Osteocyte (in vitro differentiated cells): ENCODE measurements around the gene BHLHA15. TPM values are rescaled to one million over a fixed set of nuclear protein-coding genes. Genes with fewer than 3 reads are reported as not detected.

Experiments
- DNase-seq: peaks from one replicate; pipeline ENCODE4 v3.0.0; 2021; ENCODE audit warnings: mixed read lengths; ENCODE audit not compliant: unreplicated experiment; ENCODE audit errors: extremely low spot score
- H3K27ac Mint-ChIP-seq: one replicate; pipeline ENCODE4 v1.8.0; 2021; ENCODE audit warnings: mild to moderate bottlenecking, mixed read lengths; ENCODE audit not compliant: unreplicated experiment
- H3K27me3 Mint-ChIP-seq: one replicate; pipeline ENCODE4 v1.8.0; 2021; ENCODE audit warnings: mixed read lengths; ENCODE audit not compliant: unreplicated experiment
- H3K36me3 Mint-ChIP-seq: one replicate; pipeline ENCODE4 v1.8.0; 2021; ENCODE audit warnings: mixed read lengths; ENCODE audit not compliant: unreplicated experiment
- H3K4me1 Mint-ChIP-seq: one replicate; pipeline ENCODE4 v1.8.0; 2021; ENCODE audit warnings: mixed read lengths; ENCODE audit not compliant: unreplicated experiment
- H3K4me3 Mint-ChIP-seq: one replicate; pipeline ENCODE4 v1.8.0; 2021; ENCODE audit warnings: mild to moderate bottlenecking, moderate library complexity, mixed read lengths; ENCODE audit not compliant: unreplicated experiment
- H3K9me3 Mint-ChIP-seq: one replicate; pipeline ENCODE4 v1.8.0; 2021; ENCODE audit warnings: mixed read lengths; ENCODE audit not compliant: unreplicated experiment
- CTCF ChIP-seq: fragments of 200-600 bp; sonication (generic); IDR thresholded peaks from 2 replicates; pipeline ENCODE4 v1.5.0; 2021; ENCODE audit warnings: antibody characterized with exemption, mild to moderate bottlenecking, moderate library complexity
- total RNA-seq: library from RNA; stranded (reverse); gene quantifications from 2 replicates; pipeline ENCODE4 v1.2.1, GENCODE V29; 2021

The BHLHA15 gene
- total RNA-seq, 1 donor from 2014 or later, result not detected

- no peak overlapping the region for H3K4me3 Mint-ChIP-seq
- no peak overlapping the region for H3K27ac Mint-ChIP-seq
- TF ChIP-seq CTCF, result peak; percentile 68
- no peaks in the 10 kb centered on the region for H3K27me3 Mint-ChIP-seq
- H3K9me3 Mint-ChIP-seq, result no peaks in the 10 kb centered on the region
- peaks cover 1% of the 10 kb centered on the region for H3K4me1 Mint-ChIP-seq
- DNase-seq, result no peak
- H3K36me3 Mint-ChIP-seq, result no peaks in the 10 kb centered on the region
Observed at GRCh38 chr7:98165827-98166667, 45.2 kb upstream of the BHLHA15 start.

- no peaks in the 10 kb centered on the region for H3K27me3 Mint-ChIP-seq
- no peak for TF ChIP-seq CTCF
- no peak for DNase-seq
- H3K4me1 Mint-ChIP-seq, result peaks cover 1% of the 10 kb centered on the region
- H3K36me3 Mint-ChIP-seq, result peaks cover 3% of the 10 kb centered on the region
- no peak overlapping the region for H3K27ac Mint-ChIP-seq
- no peak overlapping the region for H3K4me3 Mint-ChIP-seq
- H3K9me3 Mint-ChIP-seq, result no peaks in the 10 kb centered on the region
Observed at GRCh38 chr7:98166668-98166970, 44.6 kb upstream of the BHLHA15 start.

- TF ChIP-seq CTCF, result no peak
- Mint-ChIP-seq H3K4me3 (no peak overlapping the region), H3K9me3 (no peaks in the 10 kb centered on the region), H3K27me3 (no peaks in the 10 kb centered on the region), H3K36me3 (peaks cover 6% of the 10 kb centered on the region), H3K27ac (no peak overlapping the region), H3K4me1 (peaks cover 1% of the 10 kb centered on the region)
- DNase-seq, result no peak
Observed at GRCh38 chr7:98167653-98168052, 43.6 kb upstream of the BHLHA15 start.

GRCh38 chr7:98168181-98168903 is 42.9 kb upstream of the BHLHA15 start:
- Mint-ChIP-seq H3K36me3 (peaks cover 6% of the 10 kb centered on the region), H3K4me1 (peaks cover 1% of the 10 kb centered on the region), H3K4me3 (no peak overlapping the region), H3K27me3 (no peaks in the 10 kb centered on the region), H3K9me3 (no peaks in the 10 kb centered on the region), H3K27ac (no peak overlapping the region)
- TF ChIP-seq CTCF, result peak; percentile 90
- no peak for DNase-seq

- no peak for DNase-seq
- H3K27ac Mint-ChIP-seq, result no peak overlapping the region
- H3K4me3 Mint-ChIP-seq, result no peak overlapping the region
- H3K4me1 Mint-ChIP-seq, result peaks cover 1% of the 10 kb centered on the region
- H3K36me3 Mint-ChIP-seq, result peaks cover 6% of the 10 kb centered on the region
- H3K27me3 Mint-ChIP-seq, result no peaks in the 10 kb centered on the region
- H3K9me3 Mint-ChIP-seq, result no peaks in the 10 kb centered on the region
- TF ChIP-seq CTCF, result no peak
Observed at GRCh38 chr7:98168904-98169621, 42.2 kb upstream of the BHLHA15 start.
